Nephron progenitor cell (in vitro differentiated cells): ENCODE results near the gene RAB40C.

Experiments
- DNase-seq: peaks from one replicate; pipeline ENCODE4 v3.0.0; 2021
- H3K27ac Mint-ChIP-seq: 2 replicates; pipeline ENCODE4 v1.8.0; 2021; ENCODE audit warnings: mild to moderate bottlenecking, moderate library complexity, mixed read lengths
- H3K27me3 Mint-ChIP-seq: 2 replicates; pipeline ENCODE4 v1.8.0; 2021; ENCODE audit warnings: mild to moderate bottlenecking, low read depth, mixed read lengths; ENCODE audit not compliant: poor library complexity
- H3K36me3 Mint-ChIP-seq: 2 replicates; pipeline ENCODE4 v1.8.0; 2021; ENCODE audit warnings: low read depth, mixed read lengths
- H3K4me1 Mint-ChIP-seq: 2 replicates; pipeline ENCODE4 v1.8.0; 2021; ENCODE audit warnings: mixed read lengths
- H3K4me3 Mint-ChIP-seq: 2 replicates; pipeline ENCODE4 v1.8.0; 2021; ENCODE audit warnings: mild to moderate bottlenecking, moderate library complexity, mixed read lengths
- H3K9me3 Mint-ChIP-seq: 2 replicates; pipeline ENCODE4 v1.8.0; 2021; ENCODE audit warnings: mild to moderate bottlenecking, moderate library complexity, mixed read lengths
- TF ChIP-seq, protein P1 (sequence below): fragments of 200-600 bp; sonication (generic); IDR thresholded peaks from 2 replicates; pipeline ENCODE4 v1.5.0; 2021; ENCODE audit warnings: antibody characterized with exemption

Gene RAB40C

GRCh38 chr16:667113-667779 is 77.4 kb downstream of the RAB40C start:
- Mint-ChIP-seq H3K9me3 (no peaks in the 10 kb centered on the region), H3K4me3 (peak overlapping the region; percentile 72), H3K36me3 (no peaks in the 10 kb centered on the region), H3K27me3 (no peaks in the 10 kb centered on the region), H3K27ac (peak overlapping the region; percentile 97), H3K4me1 (peaks cover 5% of the 10 kb centered on the region)
- TF ChIP-seq, protein P1, sequence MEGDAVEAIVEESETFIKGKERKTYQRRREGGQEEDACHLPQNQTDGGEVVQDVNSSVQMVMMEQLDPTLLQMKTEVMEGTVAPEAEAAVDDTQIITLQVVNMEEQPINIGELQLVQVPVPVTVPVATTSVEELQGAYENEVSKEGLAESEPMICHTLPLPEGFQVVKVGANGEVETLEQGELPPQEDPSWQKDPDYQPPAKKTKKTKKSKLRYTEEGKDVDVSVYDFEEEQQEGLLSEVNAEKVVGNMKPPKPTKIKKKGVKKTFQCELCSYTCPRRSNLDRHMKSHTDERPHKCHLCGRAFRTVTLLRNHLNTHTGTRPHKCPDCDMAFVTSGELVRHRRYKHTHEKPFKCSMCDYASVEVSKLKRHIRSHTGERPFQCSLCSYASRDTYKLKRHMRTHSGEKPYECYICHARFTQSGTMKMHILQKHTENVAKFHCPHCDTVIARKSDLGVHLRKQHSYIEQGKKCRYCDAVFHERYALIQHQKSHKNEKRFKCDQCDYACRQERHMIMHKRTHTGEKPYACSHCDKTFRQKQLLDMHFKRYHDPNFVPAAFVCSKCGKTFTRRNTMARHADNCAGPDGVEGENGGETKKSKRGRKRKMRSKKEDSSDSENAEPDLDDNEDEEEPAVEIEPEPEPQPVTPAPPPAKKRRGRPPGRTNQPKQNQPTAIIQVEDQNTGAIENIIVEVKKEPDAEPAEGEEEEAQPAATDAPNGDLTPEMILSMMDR: no peak
- DNase-seq: no peak

DNA sequence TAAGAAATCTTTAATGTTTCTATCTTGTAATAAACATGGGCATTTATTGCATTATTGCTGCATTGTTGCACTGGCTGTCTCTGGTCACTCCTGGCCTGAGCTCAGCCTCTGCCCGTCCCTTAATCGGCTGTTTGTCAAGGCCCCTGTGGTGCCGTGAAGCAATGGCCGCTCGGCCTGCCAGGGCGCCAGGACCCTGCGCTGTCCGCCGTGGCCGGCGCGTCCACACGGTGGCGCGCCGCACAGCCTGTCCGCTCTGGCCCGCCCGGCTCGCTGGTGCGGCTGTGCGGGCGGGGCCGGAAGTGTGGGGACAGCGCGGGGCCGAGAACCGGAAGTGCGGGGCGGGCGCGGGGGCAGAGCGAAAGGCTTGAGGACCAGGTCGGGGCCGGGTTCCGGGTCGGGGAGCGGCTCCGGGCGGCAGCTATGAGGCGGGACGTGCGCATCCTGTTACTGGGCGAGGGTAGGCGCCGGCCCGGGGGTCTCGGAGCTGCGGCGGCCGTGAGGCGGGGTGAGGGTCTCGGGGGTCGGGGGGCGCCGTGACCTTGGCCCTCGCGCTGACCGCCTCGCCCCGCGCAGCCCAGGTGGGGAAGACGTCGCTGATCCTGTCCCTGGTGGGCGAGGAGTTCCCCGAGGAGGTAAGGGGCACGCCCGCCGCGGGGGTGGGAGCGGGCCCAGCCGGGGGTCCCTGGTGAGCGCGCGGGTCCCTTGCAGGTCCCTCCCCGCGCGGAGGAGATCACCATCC is 78.1 kb downstream of the RAB40C start, which contains the start of gene RHOT2:
Gene RHOT2, plus strand, starts transcription at position 353 of the 739 bp plus-strand sequence. Its CDS starts 68 bp downstream, at position 421.
- no peaks in the 10 kb centered on the region for H3K9me3 Mint-ChIP-seq
- no peaks in the 10 kb centered on the region for H3K27me3 Mint-ChIP-seq
- H3K36me3 Mint-ChIP-seq: no peaks in the 10 kb centered on the region
- H3K4me1 Mint-ChIP-seq: peaks cover 5% of the 10 kb centered on the region
- peak within 1 kb of the TSS; percentile 78 for H3K4me3 Mint-ChIP-seq
- peak; percentile 96 for DNase-seq
- TF ChIP-seq, protein P1: peak; percentile 69
- peak within 1 kb of the TSS; percentile 97 for H3K27ac Mint-ChIP-seq

GRCh38 chr16:668519-669171 is 78.8 kb downstream of the RAB40C start:
- peak; percentile 17 for DNase-seq
- Mint-ChIP-seq H3K4me3 (peak overlapping the region; percentile 78), H3K4me1 (peaks cover 5% of the 10 kb centered on the region), H3K36me3 (no peaks in the 10 kb centered on the region), H3K9me3 (no peaks in the 10 kb centered on the region), H3K27ac (no peak overlapping the region), H3K27me3 (no peaks in the 10 kb centered on the region)
- TF ChIP-seq, protein P1: no peak

GRCh38 chr16:669666-670065 is 79.8 kb downstream of the RAB40C start:
- DNase-seq: no peak
- Mint-ChIP-seq H3K27ac (no peak overlapping the region), H3K36me3 (no peaks in the 10 kb centered on the region), H3K9me3 (no peaks in the 10 kb centered on the region), H3K27me3 (peaks cover under 1% of the 10 kb centered on the region), H3K4me3 (peak overlapping the region; percentile 78), H3K4me1 (peaks cover 6% of the 10 kb centered on the region)
- TF ChIP-seq, protein P1: no peak

DNA sequence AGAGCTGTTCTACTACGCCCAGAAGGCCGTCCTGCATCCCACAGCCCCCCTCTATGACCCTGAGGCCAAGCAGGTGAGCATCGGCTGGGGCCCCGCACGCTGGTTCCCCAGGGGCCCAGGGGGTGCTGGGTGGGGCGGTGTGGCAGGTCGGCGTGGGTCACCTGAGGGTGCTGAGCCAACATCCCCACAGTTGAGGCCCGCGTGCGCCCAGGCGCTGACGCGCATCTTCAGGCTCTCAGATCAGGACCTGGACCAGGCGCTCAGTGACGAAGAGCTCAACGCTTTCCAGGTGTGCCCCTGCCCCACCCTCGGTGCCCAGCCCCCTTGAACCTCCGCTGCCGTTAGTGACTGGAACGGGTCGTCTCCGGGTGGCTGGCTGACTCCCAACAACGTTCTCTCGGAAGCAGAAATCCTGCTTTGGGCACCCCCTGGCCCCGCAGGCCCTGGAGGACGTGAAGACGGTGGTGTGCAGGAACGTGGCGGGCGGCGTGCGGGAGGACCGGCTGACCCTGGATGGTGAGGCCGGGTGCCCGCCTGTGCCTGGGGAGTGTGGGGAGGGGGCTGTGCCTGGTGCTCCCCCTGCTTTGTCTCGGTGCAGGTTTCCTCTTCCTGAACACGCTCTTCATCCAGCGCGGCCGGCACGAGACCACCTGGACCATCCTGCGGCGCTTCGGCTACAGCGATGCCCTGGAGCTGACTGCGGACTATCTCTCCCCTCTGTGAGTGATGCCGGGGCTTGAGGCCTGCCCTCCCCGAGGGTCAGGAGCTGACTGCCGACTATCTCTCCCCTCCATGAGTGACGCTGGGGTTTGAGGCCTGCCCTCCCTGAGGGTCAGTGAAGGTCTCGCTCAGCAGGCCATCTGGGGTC is 80.9 kb downstream of the RAB40C start:
- Mint-ChIP-seq H3K9me3 (no peaks in the 10 kb centered on the region), H3K27me3 (peaks cover 8% of the 10 kb centered on the region), H3K4me3 (peak overlapping the region; percentile 78), H3K27ac (no peak overlapping the region), H3K36me3 (no peaks in the 10 kb centered on the region), H3K4me1 (peaks cover 12% of the 10 kb centered on the region)
- no peak for DNase-seq
- TF ChIP-seq, protein P1: no peak
